Activated naive CD8-positive, alpha-beta T cell treated with anti-CD3 and anti-CD28 coated beads, Interleukin-2, amount 10 ng/mL, durations not matched to agents 7 days and 5 days (primary cell): ENCODE results near the gene RCAN1. TPM values are rescaled to one million over a fixed set of nuclear protein-coding genes. Genes with fewer than 3 reads are reported as not detected.
"Not testable (repeated sequence)": the region's sequence is repeated elsewhere in the genome, so short reads cannot be mapped to it uniquely, and the experiment has no call there.

Source experiments
- ATAC-seq: fragments of 150-1000 bp; cut with Tn5 transposase; one replicate; pipeline ENCODE4 v1.10.0; 2021; ENCODE audit warnings: low read depth, moderate library complexity
- POLR2A ChIA-PET: fragments of 350-600 bp; sonication (Branson Sonifier 250); formaldehyde crosslinking; loops from one replicate; lab custom pipeline; 2021; ENCODE audit warnings: antibody characterized with exemption; lab: Charles Lee
- DNase-seq: peaks from one replicate; pipeline ENCODE4 v3.0.0; 2021
- H3K27ac Mint-ChIP-seq: one replicate; pipeline ENCODE4 v1.8.0; 2022; ENCODE audit warnings: mild to moderate bottlenecking, mixed read lengths
- H3K27me3 Mint-ChIP-seq: one replicate; pipeline ENCODE4 v1.8.0; 2022; ENCODE audit warnings: mild to moderate bottlenecking, moderate library complexity, mixed read lengths
- H3K36me3 Mint-ChIP-seq: one replicate; pipeline ENCODE4 v1.8.0; 2021; ENCODE audit warnings: mild to moderate bottlenecking, mixed read lengths
- H3K4me1 Mint-ChIP-seq: one replicate; pipeline ENCODE4 v1.8.0; 2021; ENCODE audit warnings: mixed read lengths
- H3K4me3 Mint-ChIP-seq: one replicate; pipeline ENCODE4 v1.8.0; 2022; ENCODE audit warnings: mild to moderate bottlenecking, moderate library complexity, mixed read lengths
- H3K9me3 Mint-ChIP-seq: one replicate; pipeline ENCODE4 v1.8.0; 2021; ENCODE audit warnings: mixed read lengths
- total RNA-seq, 2 experiments: library from RNA; stranded (reverse); gene quantifications; one replicate each; pipeline ENCODE4 v1.2.3, GENCODE V29; 2021

RCAN1 gene
- total RNA-seq, 2 experiments from 2014 or later, result 7.3 to 7.4 TPM

- DNase-seq, H3K27ac Mint-ChIP-seq, H3K27me3 Mint-ChIP-seq, H3K4me3 Mint-ChIP-seq, H3K36me3 Mint-ChIP-seq, POLR2A ChIA-PET, H3K4me1 Mint-ChIP-seq, ATAC-seq, H3K9me3 Mint-ChIP-seq: not testable (repeated sequence)
These were observed 147.6 kb downstream of the RCAN1 start for GRCh38 chr21:34467333-34467732.

Other genes starting within 250 kb of the RCAN1 start
- gene SMIM11, start 239.6 kb downstream of the RCAN1 start, total RNA-seq, result 10 to 100 TPM; 13.0 to 19.8 TPM
- not detected for gene SMIM34, start 191.2 kb downstream of the RCAN1 start, total RNA-seq
- under 1 TPM in 1 of 2 experiments, not detected in 1; 0.33 TPM for gene KCNE1, start 102.9 kb downstream of the RCAN1 start, total RNA-seq
- gene CLIC6, start 53.9 kb upstream of the RCAN1 start, total RNA-seq, result under 1 TPM; 0.37 to 0.42 TPM